PC-9 (cell line): ENCODE data around the gene BOLA2B. TPM values are rescaled to one million over a fixed set of nuclear protein-coding genes. Genes with fewer than 3 reads are reported as not detected.

Source experiments
- BruUV-seq: library from RNA; stranded (reverse); fragments of 400-500 nt; replicated peaks from 2 replicates; lab custom pipeline; 2021; lab: Mats Ljungman, UMichigan
- CTCF ChIA-PET: fragments of 300-600 bp; sonication (Branson Sonifier 250); formaldehyde crosslinking; loops from one replicate; lab custom pipeline; 2022; ENCODE audit warnings: antibody characterized with exemption; lab: Charles Lee
- POLR2A ChIA-PET: fragments of 300-600 bp; sonication (Branson Sonifier 250); formaldehyde crosslinking; loops from one replicate; lab custom pipeline; 2022; ENCODE audit warnings: antibody characterized with exemption; ENCODE audit not compliant: unreplicated experiment; lab: Charles Lee
- DNase-seq, 2 experiments: peaks; one replicate each; pipeline versions ENCODE4 v3.0.0 to v3.0.0-alpha.2; 2015 to 2022; ENCODE audit warnings: mixed read lengths in 1 of 2
- H2AFZ ChIP-seq: fragments of 200-600 bp; sonication (generic); 2 replicates; pipeline ENCODE4 v1.8.1; 2017; ENCODE audit warnings: antibody characterized with exemption
- H3F3A ChIP-seq: fragments of 200-600 bp; sonication (generic); 2 replicates; pipeline ENCODE4 v1.8.1; 2017; ENCODE audit warnings: antibody characterized with exemption, mild to moderate bottlenecking, low read depth; ENCODE audit not compliant: insufficient read depth
- H3K27ac ChIP-seq: fragments of 200-600 bp; sonication (generic); 2 replicates; pipeline ENCODE4 v1.6.1; 2016; ENCODE audit warnings: mixed run types
- H3K27me3 ChIP-seq: fragments of 200-600 bp; sonication (generic); 2 replicates; pipeline ENCODE4 v1.6.1; 2016; ENCODE audit warnings: low read depth, mixed run types; ENCODE audit not compliant: insufficient read depth
- H3K36me3 ChIP-seq: fragments of 200-600 bp; sonication (generic); 2 replicates; pipeline ENCODE4 v1.6.1; 2016; ENCODE audit warnings: low read depth, mixed run types
- H3K4me1 ChIP-seq: fragments of 200-600 bp; sonication (generic); replicated peaks from 2 replicates; pipeline ENCODE4 v1.6.1; 2016; ENCODE audit warnings: mixed run types; ENCODE audit not compliant: insufficient read depth
- H3K4me2 ChIP-seq: fragments of 200-600 bp; sonication (generic); 2 replicates; pipeline ENCODE4 v1.6.1; 2017; ENCODE audit warnings: mixed run types
- H3K4me3 ChIP-seq: fragments of 200-600 bp; sonication (generic); 2 replicates; pipeline ENCODE4 v1.6.1; 2016; ENCODE audit warnings: mixed run types
- H3K79me2 ChIP-seq: fragments of 200-600 bp; sonication (generic); 2 replicates; pipeline ENCODE4 v1.6.1; 2017; ENCODE audit warnings: low read depth, mixed run types
- H3K9me2 ChIP-seq: fragments of 200-600 bp; sonication (generic); 2 replicates; pipeline ENCODE4 v1.8.1; 2017; ENCODE audit warnings: mild to moderate bottlenecking; ENCODE audit not compliant: insufficient read depth
- H3K9me3 ChIP-seq: fragments of 200-600 bp; sonication (generic); 2 replicates; pipeline ENCODE4 v1.8.1; 2016; ENCODE audit warnings: low read depth; ENCODE audit not compliant: insufficient read depth
- H4K20me1 ChIP-seq: fragments of 200-600 bp; sonication (generic); 2 replicates; pipeline ENCODE4 v1.8.1; 2017; ENCODE audit not compliant: insufficient read depth
- EZH2 ChIP-seq: fragments of 200-600 bp; sonication (generic); IDR thresholded peaks from 2 replicates; pipeline ENCODE4 v1.8.0; 2017; ENCODE audit warnings: antibody characterized with exemption, low read depth
- intact Hi-C: fragments of 100-400 bp; cut with micrococcal nuclease; formaldehyde crosslinking; loops from one replicate; pipeline ENCODE4 v1.10.0; 2022; ENCODE audit not compliant: unreplicated experiment
- total RNA-seq: library from RNA; stranded (reverse); gene quantifications from 2 replicates; pipeline ENCODE4 v1.2.3, GENCODE V29; 2021
- TF ChIP-seq, protein P1 (sequence below): fragments of 200-600 bp; sonication (generic); conservative IDR thresholded peaks from 2 replicates; pipeline ENCODE4 v1.6.1; 2017; ENCODE audit warnings: mixed run types, antibody characterized with exemption, mild to moderate bottlenecking, moderate library complexity

The BOLA2B gene
- total RNA-seq, 1 experiment from 2014 or later: 258 TPM

DNA sequence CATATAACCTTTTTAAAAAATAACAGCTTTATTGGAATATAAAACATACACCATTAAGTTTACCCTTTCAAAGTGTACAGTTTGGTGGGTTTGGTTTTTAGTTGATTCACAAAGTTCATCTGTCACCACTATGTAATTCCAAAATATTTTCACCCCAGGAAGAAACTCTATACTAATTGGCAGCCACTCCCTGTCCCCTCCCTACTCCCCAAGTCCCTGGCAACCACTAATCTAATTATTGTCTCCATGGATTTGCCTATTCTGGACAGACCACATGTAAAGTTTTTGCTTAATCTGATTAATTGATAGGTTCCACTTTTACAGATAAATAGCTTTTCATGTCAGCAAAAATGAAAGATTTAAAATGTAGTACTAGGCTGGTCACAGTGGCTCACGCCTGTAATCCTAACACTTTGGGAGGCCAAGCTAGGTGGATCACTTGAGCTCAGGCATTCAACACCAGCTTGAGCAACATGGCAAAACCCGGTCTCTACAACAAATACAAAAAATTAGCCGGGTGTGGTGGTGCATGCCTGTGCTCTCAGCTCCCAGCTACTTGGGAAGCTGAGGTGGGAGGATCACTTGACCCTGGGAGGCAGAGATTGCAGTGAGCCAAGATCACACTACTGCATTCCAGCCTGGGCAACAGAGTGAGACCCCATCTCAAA lies 45.5 kb downstream of the BOLA2B start:
- no peaks in the 10 kb centered on the region for H3K9me2 ChIP-seq
- no peaks in the 10 kb centered on the region for H3K4me1 ChIP-seq
- H3K9me3 ChIP-seq: peaks cover 14% of the 10 kb centered on the region; the same call in 1 of the 2 replicates
- H2AFZ ChIP-seq: no peak overlapping the region
- no peaks in the 10 kb centered on the region for H3K27me3 ChIP-seq
- ChIA-PET POLR2A (no interaction called here), CTCF (interaction anchor here (0.7 kb wide), 1 partner anchor 433 kb away, joined by 4 read pairs; no protein-coding TSS in a partner anchor)
- TF ChIP-seq EZH2: no peak
- TF ChIP-seq, protein P1, sequence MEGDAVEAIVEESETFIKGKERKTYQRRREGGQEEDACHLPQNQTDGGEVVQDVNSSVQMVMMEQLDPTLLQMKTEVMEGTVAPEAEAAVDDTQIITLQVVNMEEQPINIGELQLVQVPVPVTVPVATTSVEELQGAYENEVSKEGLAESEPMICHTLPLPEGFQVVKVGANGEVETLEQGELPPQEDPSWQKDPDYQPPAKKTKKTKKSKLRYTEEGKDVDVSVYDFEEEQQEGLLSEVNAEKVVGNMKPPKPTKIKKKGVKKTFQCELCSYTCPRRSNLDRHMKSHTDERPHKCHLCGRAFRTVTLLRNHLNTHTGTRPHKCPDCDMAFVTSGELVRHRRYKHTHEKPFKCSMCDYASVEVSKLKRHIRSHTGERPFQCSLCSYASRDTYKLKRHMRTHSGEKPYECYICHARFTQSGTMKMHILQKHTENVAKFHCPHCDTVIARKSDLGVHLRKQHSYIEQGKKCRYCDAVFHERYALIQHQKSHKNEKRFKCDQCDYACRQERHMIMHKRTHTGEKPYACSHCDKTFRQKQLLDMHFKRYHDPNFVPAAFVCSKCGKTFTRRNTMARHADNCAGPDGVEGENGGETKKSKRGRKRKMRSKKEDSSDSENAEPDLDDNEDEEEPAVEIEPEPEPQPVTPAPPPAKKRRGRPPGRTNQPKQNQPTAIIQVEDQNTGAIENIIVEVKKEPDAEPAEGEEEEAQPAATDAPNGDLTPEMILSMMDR: no peak
- intact Hi-C loops: no loop called here
- H3K4me3 ChIP-seq: no peak overlapping the region
- H3K27ac ChIP-seq: no peak overlapping the region
- H4K20me1 ChIP-seq: no peaks in the 10 kb centered on the region
- no peaks in the 10 kb centered on the region; the same call in 1 of the 2 replicates for H3F3A ChIP-seq
- H3K4me2 ChIP-seq: no peak overlapping the region
- BruUV-seq: no TSS peak
- no peak for DNase-seq
- H3K36me3 ChIP-seq: no peaks in the 10 kb centered on the region
- no peaks in the 10 kb centered on the region for H3K79me2 ChIP-seq

DNA sequence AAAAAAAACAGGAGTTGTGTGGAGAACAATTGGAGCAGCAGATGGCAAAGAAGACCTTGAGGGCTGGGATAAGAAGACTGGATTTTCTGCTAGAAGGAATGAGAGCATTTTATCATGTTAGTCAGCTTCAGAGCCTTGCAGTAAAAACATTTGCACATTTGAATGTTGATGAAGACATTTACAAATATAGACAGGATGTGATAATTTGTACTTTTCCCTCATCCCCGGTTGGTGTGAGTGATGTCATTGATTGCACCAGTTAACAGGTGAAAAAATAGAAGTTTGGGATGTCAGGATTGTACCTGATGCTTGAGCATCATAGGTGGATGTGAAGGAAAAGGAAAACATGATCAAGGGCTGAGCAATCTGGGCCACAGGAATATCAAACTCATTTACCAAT lies 47.8 kb downstream of the BOLA2B start:
- intact Hi-C loops: no loop called here
- no peaks in the 10 kb centered on the region for H3K9me2 ChIP-seq
- H4K20me1 ChIP-seq: no peaks in the 10 kb centered on the region
- TF ChIP-seq, protein P1: no peak
- TF ChIP-seq EZH2: no peak
- no peaks in the 10 kb centered on the region for H3K36me3 ChIP-seq
- H3K4me2 ChIP-seq: no peak overlapping the region
- BruUV-seq: no TSS peak
- H3K4me1 ChIP-seq: no peaks in the 10 kb centered on the region
- DNase-seq: no peak
- peaks cover 14% of the 10 kb centered on the region; the same call in 1 of the 2 replicates for H3K9me3 ChIP-seq
- no peak overlapping the region for H3K4me3 ChIP-seq
- H3F3A ChIP-seq: no peaks in the 10 kb centered on the region; the same call in 1 of the 2 replicates
- no peak overlapping the region for H3K27ac ChIP-seq
- H3K27me3 ChIP-seq: no peaks in the 10 kb centered on the region
- no peak overlapping the region for H2AFZ ChIP-seq
- ChIA-PET CTCF (no interaction called here), POLR2A (interaction anchor here (0.7 kb wide), 2 partner anchors 61 to 94 kb away, joined by 3 read pairs; no protein-coding TSS in a partner anchor)
- H3K79me2 ChIP-seq: no peaks in the 10 kb centered on the region

DNA sequence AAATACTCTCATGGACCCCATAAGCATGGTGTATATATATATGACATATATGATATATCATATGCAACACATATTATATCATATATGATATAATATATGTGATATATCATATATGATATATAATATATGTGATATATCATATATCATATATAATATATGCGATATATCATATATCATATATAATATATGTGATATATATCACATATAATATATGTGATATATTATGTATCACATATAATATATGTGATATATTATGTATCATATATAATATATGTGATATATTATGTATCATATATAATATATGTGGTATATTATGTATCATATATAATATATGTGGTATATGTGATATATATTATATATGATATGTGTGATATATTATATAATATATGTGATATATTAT lies 48.5 kb downstream of the BOLA2B start:
- no peaks in the 10 kb centered on the region for H3K4me1 ChIP-seq
- ChIA-PET POLR2A (interaction anchor here (0.7 kb wide), 1 partner anchor 62 kb away, joined by 3 read pairs; no protein-coding TSS in a partner anchor), CTCF (no interaction called here)
- H2AFZ ChIP-seq: no peak overlapping the region
- H3K9me2 ChIP-seq: no peaks in the 10 kb centered on the region
- no TSS peak for BruUV-seq
- H3K9me3 ChIP-seq: peaks cover 13% of the 10 kb centered on the region; the same call in 1 of the 2 replicates
- intact Hi-C loops: no loop called here
- no peak for DNase-seq
- H3K79me2 ChIP-seq: no peaks in the 10 kb centered on the region
- no peaks in the 10 kb centered on the region; the same call in 1 of the 2 replicates for H3F3A ChIP-seq
- no peaks in the 10 kb centered on the region for H4K20me1 ChIP-seq
- no peak overlapping the region for H3K4me2 ChIP-seq
- H3K27ac ChIP-seq: no peak overlapping the region
- no peak overlapping the region for H3K4me3 ChIP-seq
- no peaks in the 10 kb centered on the region for H3K27me3 ChIP-seq
- TF ChIP-seq, protein P1: no peak
- TF ChIP-seq EZH2: no peak
- no peaks in the 10 kb centered on the region for H3K36me3 ChIP-seq
